Fibroblast of lung (primary cell): ENCODE results near the gene ACTN1. TPM values are rescaled to one million over a fixed set of nuclear protein-coding genes. Genes with fewer than 3 reads are reported as not detected.

Source experiments
- DNase-seq, 2 donors: peaks; one replicate each; pipeline versions ENCODE4 v3.0.0 to v3.0.0-alpha.2; 2010; ENCODE audit warnings: low read depth in 2 of 2
- H2AFZ ChIP-seq: 2 replicates; pipeline ENCODE4 v1.5.1; 2012; ENCODE audit warnings: low read length, control low read depth, inconsistent platforms
- H3K27ac ChIP-seq: 2 replicates; pipeline ENCODE4 v1.5.1; 2011; ENCODE audit warnings: low read length, control low read depth; ENCODE audit not compliant: insufficient read depth
- H3K27me3 ChIP-seq: 2 replicates; pipeline ENCODE4 v1.5.1; 2011; ENCODE audit warnings: mild to moderate bottlenecking, low read length; ENCODE audit not compliant: control insufficient read depth, insufficient read depth
- H3K36me3 ChIP-seq: 2 replicates; pipeline ENCODE4 v1.5.1; 2011; ENCODE audit warnings: low read length; ENCODE audit not compliant: control insufficient read depth, insufficient read depth
- H3K4me1 ChIP-seq: 2 replicates; pipeline ENCODE4 v1.5.1; 2011; ENCODE audit warnings: low read length; ENCODE audit not compliant: control insufficient read depth, insufficient read depth; ENCODE audit errors: extremely low read depth
- H3K4me2 ChIP-seq: 2 replicates; pipeline ENCODE4 v1.5.1; 2011; ENCODE audit warnings: low read length, control low read depth; ENCODE audit not compliant: insufficient read depth; ENCODE audit errors: extremely low read depth
- H3K4me3 ChIP-seq, 4 experiments: fragments of 200-600 bp in 1 of 4; sonication (generic) in 1 of 4; replicated peaks in 1 of 4; 2 replicates each; pipeline ENCODE4 v1.5.1; 2011 to 2016; ENCODE audit warnings: low read length in 4 of 4, low read depth in 3 of 4, mild to moderate bottlenecking in 3 of 4, control low read depth in 2 of 4, inconsistent platforms in 1 of 4, mixed read lengths in 1 of 4; ENCODE audit not compliant: insufficient read depth in 1 of 4; ENCODE audit errors: control extremely low read depth in 1 of 4
- H3K79me2 ChIP-seq: 2 replicates; pipeline ENCODE4 v1.5.1; 2012; ENCODE audit warnings: mild to moderate bottlenecking, low read length, inconsistent platforms; ENCODE audit not compliant: control insufficient read depth, insufficient read depth
- H3K9ac ChIP-seq: 2 replicates; pipeline ENCODE4 v1.5.1; 2011; ENCODE audit warnings: mild to moderate bottlenecking, low read length, control low read depth; ENCODE audit not compliant: insufficient read depth
- H3K9me3 ChIP-seq: 2 replicates; pipeline ENCODE4 v1.5.1; 2012; ENCODE audit warnings: low read depth, low read length; ENCODE audit not compliant: control insufficient read depth, insufficient read depth
- H4K20me1 ChIP-seq: 2 replicates; pipeline ENCODE4 v1.5.1; 2011; ENCODE audit warnings: low read length; ENCODE audit not compliant: control insufficient read depth, insufficient read depth; ENCODE audit errors: extremely low read depth
- EZH2 ChIP-seq: IDR thresholded peaks from 2 replicates; pipeline ENCODE4 v1.5.1; 2012; ENCODE audit warnings: low read length, control low read depth, mild to moderate bottlenecking; ENCODE audit errors: missing control alignments
- polyA plus RNA-seq, 2 donors: library from polyadenylated mRNA; depleted of rRNA in 1 of 2; stranded (reverse) in 1 of 2; unstranded in 1 of 2; fragments of >200 nt; gene quantifications; 2 replicates each; pipeline ENCODE4 v1.2.1, GENCODE V29; 2011 to 2012; ENCODE audit warnings: missing spikeins in 1 of 2
- total RNA-seq: library from RNA; depleted of rRNA; stranded (reverse); fragments of >200 nt; gene quantifications from 2 replicates; pipeline ENCODE4 v1.2.1, GENCODE V29; 2014
- TF ChIP-seq, protein P1 (sequence below), 2 donors: IDR thresholded peaks in 1 of 2; conservative IDR thresholded peaks in 1 of 2; 1 replicate in 1 of 2; 2 replicates in 1 of 2; pipeline ENCODE4 v1.5.1; 2011 to 2012; ENCODE audit warnings: low read length in 2 of 2, control low read depth in 1 of 2, inconsistent platforms in 1 of 2, low read depth in 1 of 2, mild to moderate bottlenecking in 1 of 2

The ACTN1 gene
- total and polyA plus RNA-seq, 2 donors (not counting 1 experiment from before 2014, with no cell fraction given) = 254 to 729 TPM

DNA sequence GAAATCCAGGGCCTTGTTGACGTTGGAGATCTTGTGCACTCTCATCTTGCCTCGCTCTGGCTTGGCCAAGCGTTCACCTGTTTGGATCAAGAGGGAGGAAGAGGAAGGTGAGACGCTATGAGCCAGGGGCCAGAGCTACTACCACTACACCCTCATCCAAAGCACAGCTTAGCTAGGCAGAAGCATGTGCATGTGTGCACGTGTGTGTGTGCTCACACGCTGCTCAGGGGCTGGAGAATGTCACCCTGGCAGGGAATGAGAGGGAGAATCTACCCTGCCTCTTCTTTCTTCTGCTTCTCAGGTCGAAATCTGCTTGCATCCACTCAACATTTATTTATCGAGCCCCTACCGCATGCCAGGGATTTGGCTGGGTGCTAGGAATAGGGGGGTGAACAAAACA lies 58.1 kb downstream of the ACTN1 start:
- no peak overlapping the region for H3K27ac ChIP-seq
- no peak overlapping the region for H3K9ac ChIP-seq
- no peak overlapping the region for H3K4me3 ChIP-seq
- TF ChIP-seq EZH2 = no peak
- no peaks in the 10 kb centered on the region for H4K20me1 ChIP-seq
- H3K9me3 ChIP-seq = no peaks in the 10 kb centered on the region
- peaks cover 47% of the 10 kb centered on the region for H3K36me3 ChIP-seq
- H3K4me1 ChIP-seq = peaks cover 14% of the 10 kb centered on the region
- H3K27me3 ChIP-seq = no peaks in the 10 kb centered on the region
- H2AFZ ChIP-seq = no peak overlapping the region
- H3K79me2 ChIP-seq = peaks cover 90% of the 10 kb centered on the region
- no peak for DNase-seq
- no peak overlapping the region for H3K4me2 ChIP-seq

DNA sequence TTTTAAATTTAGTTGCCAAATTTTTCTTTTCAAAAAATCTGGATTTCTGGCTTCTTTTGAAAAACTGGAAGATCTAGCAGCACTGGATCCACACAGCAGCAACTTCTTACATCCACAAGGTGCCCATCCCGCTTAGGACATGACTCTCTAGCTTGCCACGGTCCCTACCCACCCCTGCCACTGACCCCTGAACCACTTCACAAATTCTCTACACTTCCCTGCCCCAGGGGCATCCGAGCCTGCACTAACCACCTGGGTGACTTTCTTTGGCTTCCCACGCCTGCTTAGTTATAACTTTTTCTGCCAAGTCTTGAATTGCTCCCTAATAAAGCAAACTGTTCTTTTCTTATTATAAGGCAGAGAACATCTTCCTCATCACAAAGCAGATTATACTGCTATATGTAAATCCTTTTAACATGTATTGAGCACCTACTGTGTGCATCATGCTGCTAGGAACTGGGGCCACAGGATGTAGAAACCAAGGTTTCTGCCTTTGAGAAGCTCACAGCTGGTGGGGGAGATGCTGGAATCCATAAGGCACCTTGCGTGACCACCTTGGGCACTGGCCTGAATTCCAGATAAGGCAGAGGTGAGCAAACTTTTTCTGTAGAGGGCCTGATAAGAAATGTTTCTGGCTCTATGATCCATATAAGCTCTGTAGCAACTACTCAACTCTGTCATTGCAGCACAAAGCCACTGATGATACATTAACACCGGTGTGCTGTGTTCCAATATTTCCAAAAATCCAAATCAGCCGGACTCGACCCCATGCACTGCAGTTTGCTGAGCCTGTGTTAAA lies 59.8 kb downstream of the ACTN1 start:
- DNase-seq = no peak
- H3K36me3 ChIP-seq = peaks cover 39% of the 10 kb centered on the region
- no peaks in the 10 kb centered on the region for H3K27me3 ChIP-seq
- H3K27ac ChIP-seq = no peak overlapping the region
- H4K20me1 ChIP-seq = no peaks in the 10 kb centered on the region
- TF ChIP-seq, protein P1, sequence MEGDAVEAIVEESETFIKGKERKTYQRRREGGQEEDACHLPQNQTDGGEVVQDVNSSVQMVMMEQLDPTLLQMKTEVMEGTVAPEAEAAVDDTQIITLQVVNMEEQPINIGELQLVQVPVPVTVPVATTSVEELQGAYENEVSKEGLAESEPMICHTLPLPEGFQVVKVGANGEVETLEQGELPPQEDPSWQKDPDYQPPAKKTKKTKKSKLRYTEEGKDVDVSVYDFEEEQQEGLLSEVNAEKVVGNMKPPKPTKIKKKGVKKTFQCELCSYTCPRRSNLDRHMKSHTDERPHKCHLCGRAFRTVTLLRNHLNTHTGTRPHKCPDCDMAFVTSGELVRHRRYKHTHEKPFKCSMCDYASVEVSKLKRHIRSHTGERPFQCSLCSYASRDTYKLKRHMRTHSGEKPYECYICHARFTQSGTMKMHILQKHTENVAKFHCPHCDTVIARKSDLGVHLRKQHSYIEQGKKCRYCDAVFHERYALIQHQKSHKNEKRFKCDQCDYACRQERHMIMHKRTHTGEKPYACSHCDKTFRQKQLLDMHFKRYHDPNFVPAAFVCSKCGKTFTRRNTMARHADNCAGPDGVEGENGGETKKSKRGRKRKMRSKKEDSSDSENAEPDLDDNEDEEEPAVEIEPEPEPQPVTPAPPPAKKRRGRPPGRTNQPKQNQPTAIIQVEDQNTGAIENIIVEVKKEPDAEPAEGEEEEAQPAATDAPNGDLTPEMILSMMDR (conservative IDR thresholded peaks at IDR 0.05 in 1 of 2, IDR thresholded peaks at IDR 0.05 in 1 of 2; ENCODE audit: low read depth in 1 of 2, low read length in 2 of 2) = no peak
- no peak for TF ChIP-seq EZH2
- no peak overlapping the region for H2AFZ ChIP-seq
- H3K4me3 ChIP-seq = no peak overlapping the region
- H3K4me2 ChIP-seq = no peak overlapping the region
- H3K9ac ChIP-seq = no peak overlapping the region
- no peaks in the 10 kb centered on the region for H3K9me3 ChIP-seq
- H3K4me1 ChIP-seq = peaks cover 7% of the 10 kb centered on the region
- H3K79me2 ChIP-seq = peaks cover 89% of the 10 kb centered on the region

DNA sequence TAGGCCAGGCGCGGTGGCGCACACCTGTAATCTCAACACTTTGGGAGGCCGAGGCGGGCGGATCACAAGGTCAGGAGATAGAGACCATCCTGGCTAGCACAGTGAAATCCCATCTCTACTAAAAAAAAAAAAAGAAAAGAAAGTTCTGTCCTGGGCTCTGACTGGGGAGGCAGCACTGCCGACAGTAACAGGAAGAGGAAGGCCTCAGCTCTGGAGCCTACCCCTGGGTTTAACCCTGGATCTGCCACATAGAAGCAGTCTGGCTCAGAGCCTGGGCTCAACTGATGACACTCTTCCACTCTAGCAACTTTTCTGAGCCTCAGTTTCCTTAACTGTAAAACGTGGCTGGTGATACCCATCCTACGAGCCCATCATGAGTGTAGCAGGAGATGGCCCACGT lies 60.5 kb downstream of the ACTN1 start:
- no peaks in the 10 kb centered on the region for H3K9me3 ChIP-seq
- H3K36me3 ChIP-seq = peaks cover 34% of the 10 kb centered on the region
- no peaks in the 10 kb centered on the region for H4K20me1 ChIP-seq
- no peak overlapping the region for H3K27ac ChIP-seq
- H2AFZ ChIP-seq = no peak overlapping the region
- H3K9ac ChIP-seq = no peak overlapping the region
- DNase-seq = no peak
- no peak overlapping the region for H3K4me3 ChIP-seq
- peaks cover 8% of the 10 kb centered on the region for H3K4me1 ChIP-seq
- TF ChIP-seq EZH2 = no peak
- TF ChIP-seq, protein P1 (conservative IDR thresholded peaks at IDR 0.05 in 1 of 2, IDR thresholded peaks at IDR 0.05 in 1 of 2; ENCODE audit: low read depth in 1 of 2, low read length in 2 of 2) = no peak
- H3K4me2 ChIP-seq = no peak overlapping the region
- peaks cover 86% of the 10 kb centered on the region for H3K79me2 ChIP-seq
- no peaks in the 10 kb centered on the region for H3K27me3 ChIP-seq
